BJ (cell line): ENCODE measurements around the gene ROS1. TPM values are rescaled to one million over a fixed set of nuclear protein-coding genes. Genes with fewer than 3 reads are reported as not detected.

ENCODE experiments used
- CTCF ChIA-PET: fragments of 350-600 bp; formaldehyde crosslinking; extraction: SDS; loops from one replicate; lab custom pipeline; 2021; ENCODE audit warnings: antibody characterized with exemption, inconsistent platforms; lab: Yijun Ruan, JAX
- POLR2A ChIA-PET: fragments of 300-600 bp; sonication (Branson Sonifier 250); formaldehyde crosslinking; extraction: SDS; loops from one replicate; lab custom pipeline; 2021; ENCODE audit warnings: antibody characterized with exemption; lab: Charles Lee
- DNase-seq: peaks from one replicate; pipeline ENCODE4 v3.0.0-alpha.2; 2011; ENCODE audit warnings: low read depth
- H3K27me3 ChIP-seq: 2 replicates; pipeline ENCODE4 v1.6.0; 2011; ENCODE audit warnings: low read length; ENCODE audit not compliant: control insufficient read depth, insufficient read depth
- H3K36me3 ChIP-seq: 2 replicates; pipeline ENCODE4 v1.5.1; 2011; ENCODE audit warnings: low read length; ENCODE audit not compliant: control insufficient read depth, insufficient read depth
- H3K4me3 ChIP-seq: 2 replicates; pipeline ENCODE4 v1.5.1; 2011; ENCODE audit warnings: low read depth, mild to moderate bottlenecking, control low read depth, low read length
- CTCF ChIP-seq: IDR thresholded peaks from 2 replicates; pipeline ENCODE4 v1.5.1; 2011; ENCODE audit warnings: low read depth, mild to moderate bottlenecking, control low read depth, inconsistent platforms, low read length, moderate library complexity; ENCODE audit not compliant: insufficient read depth
- polyA plus RNA-seq: library from polyadenylated mRNA; depleted of rRNA; stranded (reverse); fragments of >200 nt; gene quantifications from 2 replicates; pipeline ENCODE4 v1.2.3, GENCODE V29; 2011

ROS1 gene
- polyA plus RNA-seq, 1 experiment: 0.16 TPM

- POLR2A ChIA-PET: interaction anchor here (0.6 kb wide), 1 partner anchor 42 kb away, joined by 3 read pairs; no protein-coding TSS in a partner anchor
- Histone ChIP-seq H3K4me3 (no peak overlapping the region), H3K27me3 (no peaks in the 10 kb centered on the region), H3K36me3 (no peaks in the 10 kb centered on the region)
- CTCF ChIA-PET: interaction anchor here (0.6 kb wide), 1 partner anchor 273 kb away, joined by 3 read pairs; no protein-coding TSS in a partner anchor
- no peak for TF ChIP-seq CTCF
- DNase-seq: no peak
Measured at GRCh38 chr6:117441824-117442264, 16.1 kb upstream of the ROS1 start.

- H3K4me3 ChIP-seq: no peak overlapping the region
- peak; percentile 100 for DNase-seq
- ChIA-PET POLR2A (interaction anchor here (0.6 kb wide), 1 partner anchor 161 kb away, joined by 4 read pairs; the partner anchor contains the start of gene GOPC), CTCF (interaction anchor here (0.9 kb wide), 1 partner anchor 42 kb away, joined by 4 read pairs; no protein-coding TSS in a partner anchor)
- TF ChIP-seq CTCF: no peak
- no peaks in the 10 kb centered on the region for H3K27me3 ChIP-seq
- no peaks in the 10 kb centered on the region for H3K36me3 ChIP-seq
Measured at GRCh38 chr6:117440706-117441525, 15.2 kb upstream of the ROS1 start.

- CTCF ChIA-PET: interaction anchor here (0.6 kb wide), 3 partner anchors 32 to 422 kb away, joined by 3 to 4 read pairs (median 3); no protein-coding TSS in a partner anchor
- Histone ChIP-seq H3K4me3 (no peak overlapping the region), H3K36me3 (no peaks in the 10 kb centered on the region), H3K27me3 (no peaks in the 10 kb centered on the region)
- POLR2A ChIA-PET: no interaction called here
- TF ChIP-seq CTCF: no peak
- DNase-seq: no peak
Measured at GRCh38 chr6:117432273-117432672, 6.5 kb upstream of the ROS1 start.

GRCh38 chr6:117423754-117424153 lies 2.0 kb downstream of the ROS1 start:
- Histone ChIP-seq H3K36me3 (no peaks in the 10 kb centered on the region), H3K27me3 (no peaks in the 10 kb centered on the region), H3K4me3 (no peak overlapping the region)
- TF ChIP-seq CTCF: no peak
- CTCF ChIA-PET: no interaction called here
- POLR2A ChIA-PET: no interaction called here
- DNase-seq: no peak

- no peak for TF ChIP-seq CTCF
- ChIA-PET CTCF (no interaction called here), POLR2A (no interaction called here)
- Histone ChIP-seq H3K36me3 (no peaks in the 10 kb centered on the region), H3K27me3 (no peaks in the 10 kb centered on the region), H3K4me3 (no peak overlapping the region)
- no peak for DNase-seq
Measured at GRCh38 chr6:117418320-117418719, 7.4 kb downstream of the ROS1 start.
